ENCODE results near the gene CCDC106. TPM values are rescaled to one million over a fixed set of nuclear protein-coding genes. Genes with fewer than 3 reads are reported as not detected.

The CCDC106 gene
- total RNA-seq, 1 donor from 2014 or later: 11.1 TPM

DNA sequence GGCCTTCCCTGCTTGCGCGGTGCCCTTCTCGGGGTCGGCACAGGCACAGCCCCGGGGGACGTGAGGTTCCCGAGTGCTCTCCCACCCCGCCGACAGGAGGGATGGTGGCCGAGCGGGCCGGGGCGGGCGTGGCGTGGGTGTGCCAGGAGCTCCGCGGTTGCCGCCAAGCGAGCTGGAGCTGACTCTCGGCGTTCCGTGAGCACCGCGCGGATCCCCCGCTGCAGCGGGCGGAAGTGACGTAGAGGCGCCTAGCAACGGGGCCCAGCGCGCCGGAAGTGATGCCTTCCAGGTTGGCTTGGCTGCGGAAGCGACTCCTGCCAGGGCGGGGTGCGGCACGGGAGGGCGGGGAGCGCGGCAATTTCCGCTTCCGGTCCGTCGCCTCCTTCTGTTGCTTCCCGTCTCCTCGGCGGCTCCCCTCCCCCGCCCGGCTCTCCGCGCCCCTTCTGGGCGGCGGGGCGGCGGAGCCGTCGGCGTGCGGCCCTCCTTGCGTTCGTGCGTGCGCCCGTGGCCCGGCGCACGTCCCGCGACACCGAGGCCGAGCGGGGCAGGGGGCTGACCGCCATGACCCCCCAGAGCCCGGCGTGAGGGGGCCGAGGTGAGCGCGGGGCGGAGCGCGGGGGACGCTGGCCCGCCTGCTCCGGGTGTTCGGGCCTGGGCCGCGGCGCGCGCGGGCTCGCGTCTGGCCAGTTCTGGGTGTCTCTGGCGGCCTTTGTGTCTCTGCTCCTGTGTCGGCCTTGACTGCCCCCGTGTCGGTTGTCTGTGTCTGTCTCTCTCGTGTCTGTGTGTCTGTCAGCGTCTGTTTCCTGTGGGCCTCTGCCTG, 27.0 kb downstream of the CCDC106 start, which contains the start of gene EPN1:
Gene EPN1 (plus strand): TSS at position 386 of the 820 bp plus-strand sequence. CDS start 3,402 bp downstream, outside the sequence.
- ATAC-seq (peak; percentile 95), DNase-seq (peak; percentile 98)
- H3K9me3 ChIP-seq: no peaks in the 10 kb centered on the region
- intact Hi-C loops (cut with DNase I): no loop called here
- TF ChIP-seq, protein P1, sequence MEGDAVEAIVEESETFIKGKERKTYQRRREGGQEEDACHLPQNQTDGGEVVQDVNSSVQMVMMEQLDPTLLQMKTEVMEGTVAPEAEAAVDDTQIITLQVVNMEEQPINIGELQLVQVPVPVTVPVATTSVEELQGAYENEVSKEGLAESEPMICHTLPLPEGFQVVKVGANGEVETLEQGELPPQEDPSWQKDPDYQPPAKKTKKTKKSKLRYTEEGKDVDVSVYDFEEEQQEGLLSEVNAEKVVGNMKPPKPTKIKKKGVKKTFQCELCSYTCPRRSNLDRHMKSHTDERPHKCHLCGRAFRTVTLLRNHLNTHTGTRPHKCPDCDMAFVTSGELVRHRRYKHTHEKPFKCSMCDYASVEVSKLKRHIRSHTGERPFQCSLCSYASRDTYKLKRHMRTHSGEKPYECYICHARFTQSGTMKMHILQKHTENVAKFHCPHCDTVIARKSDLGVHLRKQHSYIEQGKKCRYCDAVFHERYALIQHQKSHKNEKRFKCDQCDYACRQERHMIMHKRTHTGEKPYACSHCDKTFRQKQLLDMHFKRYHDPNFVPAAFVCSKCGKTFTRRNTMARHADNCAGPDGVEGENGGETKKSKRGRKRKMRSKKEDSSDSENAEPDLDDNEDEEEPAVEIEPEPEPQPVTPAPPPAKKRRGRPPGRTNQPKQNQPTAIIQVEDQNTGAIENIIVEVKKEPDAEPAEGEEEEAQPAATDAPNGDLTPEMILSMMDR (IDR thresholded peaks at IDR 0.05): no peak
- H3K27ac ChIP-seq: peak within 1 kb of the TSS; percentile 85
- peak within 1 kb of the TSS; percentile 82 for H3K4me3 ChIP-seq
- peaks cover 58% of the 10 kb centered on the region for H3K36me3 ChIP-seq
- no peaks in the 10 kb centered on the region for H3K27me3 ChIP-seq
- H3K4me1 ChIP-seq: peaks cover 38% of the 10 kb centered on the region

DNA sequence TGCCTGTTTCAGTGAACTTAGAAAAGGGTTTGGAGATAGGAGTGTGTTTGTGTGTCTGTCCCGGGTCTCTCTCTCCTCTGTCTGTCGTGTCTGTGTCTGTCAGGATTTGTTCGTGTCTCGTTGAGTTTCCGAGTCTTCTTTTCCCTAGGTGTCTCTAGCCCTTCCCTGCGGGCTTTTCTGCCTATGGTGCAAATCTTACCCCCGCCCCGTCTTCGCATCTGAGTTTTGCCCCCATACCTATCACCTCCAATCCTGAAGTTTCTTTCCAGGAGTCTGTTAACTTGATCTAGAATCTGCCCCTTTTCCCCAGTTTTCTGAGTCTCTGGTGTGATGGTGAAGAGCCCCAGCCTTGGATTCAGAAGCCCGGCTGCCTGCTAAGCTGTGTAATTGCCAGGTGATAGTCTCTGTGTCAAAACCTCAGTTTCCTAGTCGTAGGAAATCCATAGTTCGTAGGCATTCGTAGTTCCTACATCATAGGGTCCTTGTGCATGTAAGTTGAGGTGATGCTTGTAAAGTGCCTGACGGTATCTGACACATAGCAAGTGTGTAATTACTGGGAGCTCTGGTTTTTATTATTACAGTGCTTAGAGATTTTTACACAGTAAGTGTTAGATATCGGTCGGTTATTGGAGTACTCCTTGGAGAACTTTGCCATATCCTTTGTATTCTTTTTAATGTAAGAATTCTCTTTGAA, 27.8 kb downstream of the CCDC106 start:
- ATAC-seq (no peak), DNase-seq (no peak)
- Histone ChIP-seq H3K4me3 (peak overlapping the region; percentile 82), H3K27ac (peak overlapping the region; percentile 85), H3K27me3 (no peaks in the 10 kb centered on the region), H3K36me3 (peaks cover 59% of the 10 kb centered on the region), H3K4me1 (peaks cover 38% of the 10 kb centered on the region), H3K9me3 (no peaks in the 10 kb centered on the region)
- intact Hi-C loops (cut with DNase I): no loop called here
- TF ChIP-seq, protein P1 (IDR thresholded peaks at IDR 0.05): no peak

DNA sequence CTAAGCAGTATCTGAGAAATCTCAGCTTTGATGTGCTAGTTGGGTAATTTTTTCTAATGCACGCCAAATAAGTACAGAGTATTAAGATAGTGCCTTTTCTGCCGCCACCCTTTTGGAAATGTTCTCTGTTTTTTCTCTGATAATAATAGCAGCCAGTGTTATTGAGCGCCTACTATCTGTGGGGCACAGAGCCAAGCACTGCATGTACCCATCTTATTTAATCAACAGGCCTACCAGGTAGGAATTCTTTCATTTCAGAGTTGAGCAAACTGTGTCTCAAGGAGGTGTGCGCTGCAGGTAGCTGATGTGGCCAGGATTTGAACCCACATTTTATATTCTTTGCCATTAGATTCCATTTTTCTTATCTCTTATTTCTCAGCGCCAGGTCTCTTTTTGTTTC, 28.4 kb downstream of the CCDC106 start:
- peak overlapping the region; percentile 82 for H3K4me3 ChIP-seq

DNA sequence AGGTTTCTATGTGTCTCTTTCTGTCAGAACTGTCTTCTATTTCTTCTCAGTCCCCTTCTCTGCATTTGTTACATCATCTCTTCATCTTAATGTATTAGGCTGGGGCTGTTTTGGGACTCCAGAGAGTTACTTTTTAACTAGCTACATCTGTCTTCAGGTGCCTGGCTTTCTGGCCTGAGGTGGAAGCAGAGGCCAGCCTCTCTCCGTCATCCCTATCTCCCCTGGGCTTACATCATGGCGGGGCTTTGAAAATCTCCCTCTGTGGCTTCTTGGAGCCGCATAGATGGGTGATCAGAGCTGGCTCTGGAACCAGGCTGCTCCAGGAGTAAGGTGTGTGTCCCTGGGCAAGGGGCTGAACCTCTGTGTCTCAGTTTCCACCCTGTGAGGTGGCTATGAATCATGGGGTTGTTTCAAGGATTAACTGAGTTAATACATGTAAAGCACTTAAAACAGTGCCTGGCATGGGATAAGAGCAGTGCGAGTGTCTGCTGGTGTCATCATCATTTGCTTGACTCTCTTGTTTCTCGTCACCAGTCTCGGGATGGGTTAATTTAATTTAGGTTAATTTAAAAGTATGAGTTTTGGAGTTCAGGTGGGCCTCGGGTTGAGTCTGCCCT, 29.0 kb downstream of the CCDC106 start:
- TF ChIP-seq, protein P1 (IDR thresholded peaks at IDR 0.05): no peak
- Histone ChIP-seq H3K36me3 (peaks cover 63% of the 10 kb centered on the region), H3K27ac (no peak overlapping the region), H3K9me3 (no peaks in the 10 kb centered on the region), H3K4me3 (peak overlapping the region; percentile 82), H3K4me1 (peaks cover 38% of the 10 kb centered on the region), H3K27me3 (no peaks in the 10 kb centered on the region)
- ATAC-seq (no peak), DNase-seq (no peak)
- intact Hi-C loops (cut with DNase I): no loop called here

More for the DNA sequence above, 28.4 kb downstream of the CCDC106 start:
- ATAC-seq (no peak), DNase-seq (no peak)
- Histone ChIP-seq H3K27me3 (no peaks in the 10 kb centered on the region), H3K36me3 (peaks cover 61% of the 10 kb centered on the region), H3K4me1 (peaks cover 38% of the 10 kb centered on the region), H3K9me3 (no peaks in the 10 kb centered on the region), H3K27ac (no peak overlapping the region)
- intact Hi-C loops (cut with DNase I): no loop called here
- TF ChIP-seq, protein P1 (IDR thresholded peaks at IDR 0.05): no peak

DNA sequence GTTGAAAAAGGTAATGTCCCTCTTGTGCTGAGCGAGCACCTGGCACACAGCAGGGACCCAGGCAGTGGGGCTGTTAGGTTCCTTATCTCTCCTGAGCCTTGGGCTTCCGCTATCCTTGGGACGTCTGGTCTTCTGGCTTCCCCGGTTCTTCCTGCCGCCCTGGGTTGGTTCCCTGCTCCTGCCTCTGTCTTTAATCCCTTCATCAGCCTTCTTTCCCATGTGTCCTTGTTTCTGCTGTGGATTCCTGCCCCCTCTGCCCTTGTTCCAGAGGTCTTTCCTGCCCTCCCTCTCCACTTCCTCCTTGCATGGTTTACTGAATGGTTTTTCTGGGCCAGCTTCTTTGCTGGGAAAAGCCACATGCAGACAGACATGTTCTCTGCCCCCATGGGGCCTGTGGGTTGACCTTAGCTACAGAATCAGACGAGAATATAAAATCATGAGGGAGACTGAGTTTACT, 29.6 kb downstream of the CCDC106 start:
- Histone ChIP-seq H3K36me3 (peaks cover 63% of the 10 kb centered on the region), H3K27ac (peak overlapping the region; percentile 36), H3K27me3 (no peaks in the 10 kb centered on the region), H3K4me1 (peaks cover 38% of the 10 kb centered on the region), H3K4me3 (peak overlapping the region; percentile 1), H3K9me3 (no peaks in the 10 kb centered on the region)
- DNase-seq (no peak), ATAC-seq (no peak)
- intact Hi-C loops (cut with DNase I): no loop called here
- TF ChIP-seq, protein P1 (IDR thresholded peaks at IDR 0.05): no peak
